Progenitor cell of endocrine pancreas (in vitro differentiated cells): ENCODE measurements around the gene C10orf71. TPM values are rescaled to one million over a fixed set of nuclear protein-coding genes. Genes with fewer than 3 reads are reported as not detected.

Experiments
- DNase-seq: peaks from one replicate; pipeline ENCODE4 v3.0.0; 2021; ENCODE audit warnings: low spot score; ENCODE audit not compliant: unreplicated experiment
- H3K27ac Mint-ChIP-seq: 2 replicates; pipeline ENCODE4 v1.8.0; 2021; ENCODE audit warnings: mild to moderate bottlenecking, moderate library complexity, mixed read lengths
- H3K27me3 Mint-ChIP-seq: 2 replicates; pipeline ENCODE4 v1.8.0; 2021; ENCODE audit warnings: mixed read lengths
- H3K36me3 Mint-ChIP-seq: 2 replicates; pipeline ENCODE4 v1.8.0; 2022; ENCODE audit warnings: mixed read lengths; ENCODE audit not compliant: insufficient read depth
- H3K4me1 Mint-ChIP-seq: 2 replicates; pipeline ENCODE4 v1.8.0; 2021; ENCODE audit warnings: low read depth, mixed read lengths
- H3K4me3 Mint-ChIP-seq: 2 replicates; pipeline ENCODE4 v1.8.0; 2021; ENCODE audit warnings: low read depth, mild to moderate bottlenecking, moderate library complexity, mixed read lengths
- H3K9me3 Mint-ChIP-seq: 2 replicates; pipeline ENCODE4 v1.8.0; 2021; ENCODE audit warnings: low read depth, mixed read lengths
- total RNA-seq: library from RNA; stranded (reverse); gene quantifications from 2 replicates; pipeline ENCODE4 v1.2.1, GENCODE V29; 2021
- TF ChIP-seq, protein P1 (sequence below): fragments of 200-600 bp; sonication (generic); IDR thresholded peaks from one replicate; pipeline ENCODE4 v1.5.0; 2021; ENCODE audit warnings: antibody characterized with exemption, mild to moderate bottlenecking; ENCODE audit not compliant: unreplicated experiment

C10orf71 gene
- total RNA-seq, 1 donor from 2014 or later: not detected

GRCh38 chr10:49323171-49323895 is 24.4 kb downstream of the C10orf71 start:
- Mint-ChIP-seq H3K27me3 (peaks cover 19% of the 10 kb centered on the region), H3K27ac (no peak overlapping the region), H3K4me3 (no peak overlapping the region), H3K4me1 (no peaks in the 10 kb centered on the region), H3K9me3 (no peaks in the 10 kb centered on the region), H3K36me3 (no peaks in the 10 kb centered on the region)
- no peak for DNase-seq
- TF ChIP-seq, protein P1, sequence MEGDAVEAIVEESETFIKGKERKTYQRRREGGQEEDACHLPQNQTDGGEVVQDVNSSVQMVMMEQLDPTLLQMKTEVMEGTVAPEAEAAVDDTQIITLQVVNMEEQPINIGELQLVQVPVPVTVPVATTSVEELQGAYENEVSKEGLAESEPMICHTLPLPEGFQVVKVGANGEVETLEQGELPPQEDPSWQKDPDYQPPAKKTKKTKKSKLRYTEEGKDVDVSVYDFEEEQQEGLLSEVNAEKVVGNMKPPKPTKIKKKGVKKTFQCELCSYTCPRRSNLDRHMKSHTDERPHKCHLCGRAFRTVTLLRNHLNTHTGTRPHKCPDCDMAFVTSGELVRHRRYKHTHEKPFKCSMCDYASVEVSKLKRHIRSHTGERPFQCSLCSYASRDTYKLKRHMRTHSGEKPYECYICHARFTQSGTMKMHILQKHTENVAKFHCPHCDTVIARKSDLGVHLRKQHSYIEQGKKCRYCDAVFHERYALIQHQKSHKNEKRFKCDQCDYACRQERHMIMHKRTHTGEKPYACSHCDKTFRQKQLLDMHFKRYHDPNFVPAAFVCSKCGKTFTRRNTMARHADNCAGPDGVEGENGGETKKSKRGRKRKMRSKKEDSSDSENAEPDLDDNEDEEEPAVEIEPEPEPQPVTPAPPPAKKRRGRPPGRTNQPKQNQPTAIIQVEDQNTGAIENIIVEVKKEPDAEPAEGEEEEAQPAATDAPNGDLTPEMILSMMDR: no peak

- Mint-ChIP-seq H3K9me3 (no peaks in the 10 kb centered on the region), H3K4me3 (no peak overlapping the region), H3K27ac (no peak overlapping the region), H3K36me3 (no peaks in the 10 kb centered on the region), H3K27me3 (peaks cover 20% of the 10 kb centered on the region), H3K4me1 (no peaks in the 10 kb centered on the region)
- TF ChIP-seq, protein P1: no peak
- DNase-seq: no peak
Observed at GRCh38 chr10:49323896-49324270, 24.9 kb downstream of the C10orf71 start.

- Mint-ChIP-seq H3K9me3 (no peaks in the 10 kb centered on the region), H3K27ac (no peak overlapping the region), H3K4me1 (no peaks in the 10 kb centered on the region), H3K4me3 (no peak overlapping the region), H3K27me3 (peaks cover 28% of the 10 kb centered on the region), H3K36me3 (no peaks in the 10 kb centered on the region)
- DNase-seq: no peak
- TF ChIP-seq, protein P1: no peak
Observed at GRCh38 chr10:49324711-49325110, 25.7 kb downstream of the C10orf71 start.

DNA sequence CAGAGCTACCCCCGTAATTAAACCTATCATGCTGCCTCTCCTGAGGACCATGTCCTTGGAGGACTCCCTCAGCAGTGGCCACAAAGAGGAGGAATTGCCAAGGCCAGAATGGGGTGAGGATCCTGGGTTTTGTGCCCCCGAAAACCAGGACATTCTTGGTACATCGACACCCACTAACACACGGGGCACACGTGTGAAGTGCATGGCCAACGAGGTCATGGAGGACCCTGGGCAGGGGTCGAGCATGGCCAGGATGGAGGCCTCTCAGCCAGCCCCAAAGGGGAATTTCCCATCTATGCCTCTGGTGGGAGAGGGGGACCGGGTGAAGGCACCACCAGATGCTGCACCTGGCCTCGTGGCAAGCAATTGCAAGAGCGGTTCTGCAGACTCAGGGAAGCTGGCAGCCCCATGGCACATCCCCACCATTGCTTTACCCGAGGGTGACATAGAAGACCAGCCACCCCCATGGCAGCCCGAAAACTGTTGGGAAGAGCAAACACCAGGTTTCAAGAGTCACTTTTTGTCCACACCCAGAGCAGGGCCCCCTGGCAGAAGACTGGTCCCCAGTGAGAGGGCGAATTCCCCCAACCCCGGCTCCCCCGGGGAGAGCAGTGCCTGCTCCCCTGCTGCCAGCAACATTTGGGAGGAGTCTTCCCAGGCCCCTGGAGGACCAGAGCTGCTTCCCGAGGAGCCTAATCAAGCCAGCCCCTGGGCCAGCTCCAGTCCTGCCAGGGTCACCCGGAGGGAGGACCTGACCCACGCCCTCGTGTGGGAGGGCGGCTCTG is 26.4 kb downstream of the C10orf71 start:
- H3K36me3 Mint-ChIP-seq: no peaks in the 10 kb centered on the region
- H3K4me3 Mint-ChIP-seq: no peak overlapping the region
- DNase-seq: no peak
- peaks cover 28% of the 10 kb centered on the region for H3K27me3 Mint-ChIP-seq
- no peaks in the 10 kb centered on the region for H3K4me1 Mint-ChIP-seq
- no peak overlapping the region for H3K27ac Mint-ChIP-seq
- no peaks in the 10 kb centered on the region for H3K9me3 Mint-ChIP-seq
- TF ChIP-seq, protein P1: no peak

- Mint-ChIP-seq H3K27ac (no peak overlapping the region), H3K4me1 (no peaks in the 10 kb centered on the region), H3K9me3 (no peaks in the 10 kb centered on the region), H3K4me3 (no peak overlapping the region), H3K27me3 (peaks cover 22% of the 10 kb centered on the region), H3K36me3 (no peaks in the 10 kb centered on the region)
- TF ChIP-seq, protein P1: no peak
- DNase-seq: no peak
Observed at GRCh38 chr10:49325916-49326783, 27.2 kb downstream of the C10orf71 start.
